ENCODE results near the gene ASNS. TPM values are rescaled to one million over a fixed set of nuclear protein-coding genes. Genes with fewer than 3 reads are reported as not detected.

ASNS gene
- total RNA-seq, 4 donors from 2014 or later: 4.9 to 38.6 (median 18.3) TPM

GRCh38 chr7:97842772-97843345, 29.3 kb downstream of the ASNS start:
- intact Hi-C loops (cut with DNase I; ENCODE audit: low total_unique reads) (no loop called here), in situ Hi-C loops (cut with MboI; ENCODE audit: low pct_ligation_motif_present in 1 of 4, low pct_unique_long_range_greater_than_20kb in 1 of 4, low sequenced_read_pairs in 3 of 4) (loop anchor here in 3 of 4 donors (10.0 to 25.0 kb wide), 4 partner anchors 331 to 1931 kb away; partner anchors contain the start of gene SDHAF3 (in 1 of the 3))
- Histone ChIP-seq H3K27me3 (peaks cover 14% of the 10 kb centered on the region), H3K4me1 (no peaks in the 10 kb centered on the region), H3K36me3 (no peaks in the 10 kb centered on the region), H3K9me3 (no peaks in the 10 kb centered on the region), H3K4me3 (no peak overlapping the region), H3K27ac (no peak overlapping the region)
- TF ChIP-seq POLR2A (IDR thresholded peaks at IDR 0.05): no peak
- no peak for TF ChIP-seq EP300 (IDR thresholded peaks at IDR 0.05; ENCODE audit: low read depth)
- TF ChIP-seq POLR2AphosphoS5 (IDR thresholded peaks at IDR 0.05): no peak
- no peak for TF ChIP-seq CTCF (IDR thresholded peaks at IDR 0.05)
- 100% methylated on average over 12 of the region's 27 CpGs; no CpG with 5 or more reads in 1 of the 2 donors for WGBS, 2 donors (ENCODE audit: low coverage in 1 of 2)
- DNase-seq: no peak

- Histone ChIP-seq H3K36me3 (no peaks in the 10 kb centered on the region), H3K4me3 (no peak overlapping the region), H3K27me3 (peaks cover 14% of the 10 kb centered on the region), H3K4me1 (no peaks in the 10 kb centered on the region), H3K27ac (no peak overlapping the region), H3K9me3 (no peaks in the 10 kb centered on the region)
- no peak for TF ChIP-seq CTCF (IDR thresholded peaks at IDR 0.05)
- no peak for TF ChIP-seq POLR2A (IDR thresholded peaks at IDR 0.05)
- no peak for TF ChIP-seq POLR2AphosphoS5 (IDR thresholded peaks at IDR 0.05)
- TF ChIP-seq EP300 (IDR thresholded peaks at IDR 0.05; ENCODE audit: low read depth): no peak
- intact Hi-C loops (cut with DNase I; ENCODE audit: low total_unique reads): no loop called here
- WGBS, 2 donors (ENCODE audit: low coverage in 1 of 2): 63 to 89% methylated on average over 3 to 6 of the region's 6 CpGs
- in situ Hi-C loops (cut with MboI; ENCODE audit: low pct_ligation_motif_present in 1 of 4, low pct_unique_long_range_greater_than_20kb in 1 of 4, low sequenced_read_pairs in 3 of 4): loop anchor here in 3 of 4 donors (10.0 to 25.0 kb wide), 4 partner anchors 330 to 1930 kb away; partner anchors contain the start of gene SDHAF3 (in 1 of the 3)
- no peak for DNase-seq
Observed at GRCh38 chr7:97842006-97842405, 30.2 kb downstream of the ASNS start.

- intact Hi-C loops (cut with DNase I; ENCODE audit: low total_unique reads) (no loop called here), in situ Hi-C loops (cut with MboI; ENCODE audit: low pct_ligation_motif_present in 1 of 4, low pct_unique_long_range_greater_than_20kb in 1 of 4, low sequenced_read_pairs in 3 of 4) (loop anchor here (10.0 to 25.0 kb wide), 5 partner anchors 311 to 1923 kb away; partner anchors contain the start of gene SDHAF3 (in 1 of the 4))
- Histone ChIP-seq H3K9me3 (no peaks in the 10 kb centered on the region), H3K27me3 (peaks cover 20% of the 10 kb centered on the region), H3K27ac (no peak overlapping the region), H3K4me3 (no peak overlapping the region), H3K36me3 (no peaks in the 10 kb centered on the region), H3K4me1 (no peaks in the 10 kb centered on the region)
- 34 to 35% methylated on average over 11 to 12 of the region's 12 CpGs for WGBS, 2 donors (ENCODE audit: low coverage in 1 of 2)
- no peak for TF ChIP-seq EP300 (IDR thresholded peaks at IDR 0.05; ENCODE audit: low read depth)
- peak; percentile 55 to 66 (median 57) for TF ChIP-seq CTCF (IDR thresholded peaks at IDR 0.05)
- TF ChIP-seq POLR2AphosphoS5 (IDR thresholded peaks at IDR 0.05): no peak
- DNase-seq: peak; percentile 70
Observed at GRCh38 chr7:97835296-97836138, 36.7 kb downstream of the ASNS start.

GRCh38 chr7:97819161-97819560, 53.0 kb downstream of the ASNS start:
- Histone ChIP-seq H3K9me3 (no peaks in the 10 kb centered on the region), H3K27ac (no peak overlapping the region), H3K4me3 (no peak overlapping the region), H3K27me3 (no peaks in the 10 kb centered on the region), H3K4me1 (no peaks in the 10 kb centered on the region), H3K36me3 (no peaks in the 10 kb centered on the region)
- TF ChIP-seq CTCF (IDR thresholded peaks at IDR 0.05) (peak in 2 of 5 experiments; percentile 12 to 15), EP300 (IDR thresholded peaks at IDR 0.05; ENCODE audit: low read depth) (no peak), POLR2A (IDR thresholded peaks at IDR 0.05) (no peak)
- DNase-seq: no peak
- intact Hi-C loops (cut with DNase I; ENCODE audit: low total_unique reads): no loop called here
- in situ Hi-C loops (cut with MboI; ENCODE audit: low pct_ligation_motif_present in 1 of 4, low pct_unique_long_range_greater_than_20kb in 1 of 4, low sequenced_read_pairs in 3 of 4): no loop called here

Measured in transverse colon (tissue), 4 donors.